Coronary artery (tissue), 2 donors: ENCODE measurements around the gene ACTL10.

Experiments
- DNase-seq: peaks from one replicate; pipeline ENCODE4 v3.0.0-alpha.2; 2017; ENCODE audit warnings: low spot score
- H3K27ac ChIP-seq, 2 donors: fragments of 200-600 bp; sonication (generic); one replicate each; pipeline ENCODE4 v1.5.1; 2016 to 2019
- H3K4me3 ChIP-seq: fragments of 200-600 bp; sonication (generic); 2 replicates; pipeline ENCODE4 v1.5.1; 2016; ENCODE audit warnings: mild to moderate bottlenecking, moderate library complexity
- TF ChIP-seq, protein P1 (sequence below): fragments of 200-600 bp; sonication (generic); IDR thresholded peaks from one replicate; pipeline ENCODE4 v1.5.1; 2019; ENCODE audit warnings: antibody characterized with exemption

Gene ACTL10

DNA sequence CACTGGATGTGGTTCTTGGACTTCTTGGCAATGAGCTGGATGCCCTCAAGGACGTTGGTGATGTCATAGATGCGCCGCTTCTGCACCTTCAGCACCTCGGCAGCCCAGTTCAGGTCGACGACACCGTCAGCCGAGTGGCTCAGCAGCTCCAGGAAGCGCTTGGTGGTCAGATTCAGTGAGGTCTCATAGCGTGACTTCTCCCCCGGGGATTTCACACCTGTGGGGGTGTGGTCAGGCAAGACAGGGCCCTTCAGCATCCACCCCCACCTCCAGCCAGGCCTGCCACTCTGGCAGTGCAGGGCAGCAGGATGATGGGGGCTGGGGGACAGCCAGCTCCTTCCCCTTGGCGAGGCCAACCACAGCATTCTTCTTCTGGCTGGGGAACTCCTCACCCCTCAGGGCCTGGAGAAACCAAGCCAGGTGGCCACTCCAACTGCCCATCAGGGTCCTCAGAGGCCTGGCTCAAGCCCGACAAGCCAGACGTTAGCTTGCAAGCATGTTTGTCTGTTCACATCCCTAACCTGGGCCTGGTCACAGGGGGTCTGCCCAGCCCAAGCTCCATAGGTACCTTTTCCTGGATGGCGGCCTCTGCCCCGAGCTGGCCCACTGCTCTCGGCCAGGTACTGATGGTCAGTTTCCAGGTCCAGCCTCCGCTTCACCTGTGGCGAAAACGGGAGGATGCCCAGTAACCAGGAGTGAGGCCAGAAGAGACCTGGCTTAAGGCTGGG, 13.2 kb downstream of the ACTL10 start:
- no peak overlapping the region for H3K4me3 ChIP-seq
- TF ChIP-seq, protein P1, sequence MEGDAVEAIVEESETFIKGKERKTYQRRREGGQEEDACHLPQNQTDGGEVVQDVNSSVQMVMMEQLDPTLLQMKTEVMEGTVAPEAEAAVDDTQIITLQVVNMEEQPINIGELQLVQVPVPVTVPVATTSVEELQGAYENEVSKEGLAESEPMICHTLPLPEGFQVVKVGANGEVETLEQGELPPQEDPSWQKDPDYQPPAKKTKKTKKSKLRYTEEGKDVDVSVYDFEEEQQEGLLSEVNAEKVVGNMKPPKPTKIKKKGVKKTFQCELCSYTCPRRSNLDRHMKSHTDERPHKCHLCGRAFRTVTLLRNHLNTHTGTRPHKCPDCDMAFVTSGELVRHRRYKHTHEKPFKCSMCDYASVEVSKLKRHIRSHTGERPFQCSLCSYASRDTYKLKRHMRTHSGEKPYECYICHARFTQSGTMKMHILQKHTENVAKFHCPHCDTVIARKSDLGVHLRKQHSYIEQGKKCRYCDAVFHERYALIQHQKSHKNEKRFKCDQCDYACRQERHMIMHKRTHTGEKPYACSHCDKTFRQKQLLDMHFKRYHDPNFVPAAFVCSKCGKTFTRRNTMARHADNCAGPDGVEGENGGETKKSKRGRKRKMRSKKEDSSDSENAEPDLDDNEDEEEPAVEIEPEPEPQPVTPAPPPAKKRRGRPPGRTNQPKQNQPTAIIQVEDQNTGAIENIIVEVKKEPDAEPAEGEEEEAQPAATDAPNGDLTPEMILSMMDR: no peak
- no peak for DNase-seq
- H3K27ac ChIP-seq: peak overlapping the region; percentile 27 to 57

DNA sequence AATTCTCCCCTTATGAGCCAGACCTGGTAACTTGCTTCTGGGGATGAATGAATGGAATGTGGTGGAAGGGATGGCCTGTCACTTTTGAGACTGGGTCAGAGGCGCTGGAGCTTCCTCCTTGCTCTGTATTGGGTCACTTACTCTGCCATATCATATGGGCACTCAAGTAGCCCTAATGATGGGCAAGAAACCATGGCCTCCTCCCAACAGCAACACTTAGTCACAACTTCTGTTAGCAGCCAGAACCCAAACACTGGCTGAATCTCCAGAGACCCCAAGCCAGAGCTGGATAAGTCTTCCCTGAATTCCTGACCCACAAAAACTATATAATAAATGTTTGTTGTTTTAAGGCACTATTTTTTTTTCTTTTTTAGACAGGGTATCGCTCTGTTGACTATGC, 13.9 kb downstream of the ACTL10 start:
- no peak overlapping the region for H3K4me3 ChIP-seq
- H3K27ac ChIP-seq: peak overlapping the region; percentile 27 to 57
- TF ChIP-seq, protein P1: no peak
- DNase-seq: no peak

DNA sequence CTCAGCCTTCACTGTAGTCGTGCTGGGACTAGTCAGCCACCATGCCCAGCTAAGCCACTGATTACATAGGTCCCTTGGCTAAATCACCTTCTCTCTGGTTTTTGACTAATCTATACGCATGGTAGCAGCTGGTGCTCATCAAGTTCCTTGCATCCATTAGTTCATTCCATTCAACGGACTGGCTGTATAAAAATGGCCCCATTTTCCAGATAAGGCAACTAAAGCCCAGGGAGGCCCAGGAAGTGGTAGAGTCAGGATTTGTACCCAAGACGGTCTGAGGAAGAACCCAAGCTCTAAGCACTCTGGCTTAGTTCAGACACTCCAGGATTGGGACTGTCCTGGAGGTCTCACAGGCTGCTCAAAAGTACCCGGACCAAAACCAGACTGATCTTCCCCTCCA, 14.5 kb downstream of the ACTL10 start:
- DNase-seq: no peak
- TF ChIP-seq, protein P1: no peak
- no peak overlapping the region for H3K27ac ChIP-seq
- no peak overlapping the region for H3K4me3 ChIP-seq

DNA sequence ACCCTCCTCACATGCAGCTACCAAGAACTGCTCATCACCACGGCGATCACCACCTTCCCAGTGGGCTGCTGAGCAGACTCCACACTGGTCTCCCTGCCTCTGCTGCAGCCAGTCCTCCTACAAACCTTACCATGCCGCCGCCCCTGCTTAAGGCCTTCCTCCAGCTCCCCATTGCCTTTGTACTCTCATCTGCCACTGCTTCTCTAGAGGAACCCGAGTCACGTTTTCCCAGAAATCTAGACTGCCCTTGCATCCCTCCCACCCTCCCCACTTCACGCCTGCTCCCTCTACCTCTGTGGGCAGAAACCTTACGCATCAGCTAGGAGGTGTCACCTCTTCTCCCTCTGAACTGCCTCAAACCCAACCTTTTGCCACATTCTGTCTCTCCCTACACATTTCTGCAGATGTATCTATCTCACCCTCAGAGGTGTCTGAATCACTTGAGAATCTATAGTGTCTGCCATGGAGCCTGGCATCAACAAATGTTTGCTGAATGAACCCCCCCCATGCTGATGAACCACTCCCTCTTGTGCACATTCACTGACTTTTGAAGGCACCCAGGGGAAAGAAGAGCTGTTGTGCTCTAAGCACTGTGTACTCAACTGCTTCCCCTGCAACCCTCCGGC, 15.1 kb downstream of the ACTL10 start:
- Histone ChIP-seq H3K27ac (no peak overlapping the region), H3K4me3 (no peak overlapping the region)
- TF ChIP-seq, protein P1: no peak
- DNase-seq: no peak

DNA sequence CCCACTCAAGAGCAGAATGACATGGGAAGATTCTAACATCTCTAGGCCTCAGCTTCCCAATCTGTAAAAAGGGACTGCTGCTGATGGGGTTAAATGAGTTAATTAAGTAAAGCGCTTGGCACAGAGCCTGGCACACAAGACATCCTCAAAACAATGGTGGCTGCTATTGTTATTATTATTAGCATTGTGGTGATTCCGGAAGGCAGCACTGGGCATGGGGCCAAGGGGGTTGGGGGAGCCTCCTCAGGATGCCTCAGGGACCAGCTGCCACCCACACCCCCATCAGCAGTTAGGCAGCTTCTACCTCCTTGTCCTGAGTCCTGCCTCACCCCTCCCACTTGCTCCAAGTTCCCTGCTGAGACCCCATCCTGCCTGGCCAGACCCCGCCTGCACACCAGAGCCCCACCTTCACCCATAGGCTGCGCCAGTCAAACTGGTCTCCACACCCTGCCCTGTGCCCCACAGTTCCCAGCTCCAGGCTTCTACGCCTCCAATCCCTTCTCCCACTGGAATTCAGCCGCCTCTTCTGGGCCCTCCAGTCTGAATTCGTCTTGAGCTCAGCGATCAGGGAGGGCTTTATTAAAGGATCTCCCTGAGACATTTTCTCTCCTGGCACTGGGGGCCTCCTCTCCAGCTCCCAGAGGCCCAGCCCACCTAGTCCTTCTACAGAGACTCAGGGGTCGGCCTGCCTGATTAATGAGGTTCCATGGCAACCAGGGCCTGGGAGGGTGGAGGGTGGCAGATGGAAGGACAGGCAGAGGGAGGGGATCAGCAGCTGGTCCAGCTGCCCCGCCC, 18.0 kb downstream of the ACTL10 start:
- peak overlapping the region; percentile 70 for H3K4me3 ChIP-seq

GRCh38 chr20:33685328-33686099, 18.8 kb downstream of the ACTL10 start:
- DNase-seq: no peak
- Histone ChIP-seq H3K27ac (peak overlapping the region in 1 of 2 donors; percentile 14), H3K4me3 (peak overlapping the region; percentile 70)
- TF ChIP-seq, protein P1: no peak

More for the DNA sequence above, 18.0 kb downstream of the ACTL10 start:
- H3K27ac ChIP-seq: no peak overlapping the region
- DNase-seq: no peak
- TF ChIP-seq, protein P1: no peak
